ENCODE measurements around the gene C5orf15.

DNA sequence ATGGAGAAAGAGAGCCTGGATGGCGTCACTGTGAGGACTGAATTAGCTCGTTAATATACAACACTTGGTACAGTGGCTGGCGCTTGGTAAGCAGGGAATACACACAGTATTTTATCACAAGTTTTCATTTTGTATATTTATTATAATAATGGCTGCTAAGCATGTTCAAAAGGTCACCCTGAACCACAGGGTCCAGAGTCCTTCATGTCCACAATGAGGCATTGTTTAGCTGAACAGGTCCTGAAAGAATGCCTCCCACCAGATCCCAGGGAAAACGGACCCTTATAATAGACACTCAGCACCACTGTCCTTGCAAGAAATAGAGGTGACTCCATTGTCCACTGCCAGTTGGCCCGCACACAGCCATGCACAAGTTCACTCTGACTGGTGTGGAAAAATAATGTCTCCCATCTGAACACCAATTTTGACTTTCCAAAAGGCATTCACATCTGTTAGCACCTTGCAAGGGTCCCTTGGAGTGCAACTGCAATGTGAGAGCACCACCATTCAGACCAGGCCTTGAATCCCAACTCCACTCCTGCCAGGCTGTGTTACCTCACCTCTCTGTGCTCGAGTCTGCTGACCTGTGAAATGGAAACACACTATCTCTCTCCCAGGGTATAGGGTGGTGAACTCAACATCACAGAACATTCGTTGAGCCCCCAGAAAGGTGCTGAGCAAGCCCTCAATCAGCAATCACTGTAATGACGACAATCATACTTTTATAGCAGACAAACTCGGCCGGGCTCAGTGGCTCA, 32.5 kb upstream of the C5orf15 start:
- TF ChIP-seq CTCF (conservative IDR thresholded peaks at IDR 0.05 in 1 of 2, IDR thresholded peaks at IDR 0.05 in 1 of 2; ENCODE audit: extremely low read depth in 1 of 2, insufficient read depth in 1 of 2, low read depth in 1 of 2, low read length in 2 of 2) (no peak), EZH2 (IDR thresholded peaks at IDR 0.05; ENCODE audit: borderline replicate concordance, low read length) (no peak)
